Heart left ventricle (tissue), 13 donors: ENCODE data around the gene SPEF2.
"Not testable (repeated sequence)": the region's sequence is repeated elsewhere in the genome, so short reads cannot be mapped to it uniquely, and the experiment has no call there.

Experiments
- POLR2A ChIP-seq, 2 donors: fragments of 450-650 bp; IDR thresholded peaks; one replicate each; pipeline ENCODE4 v1.6.1; 2017; ENCODE audit warnings: antibody characterized with exemption in 2 of 2, mild to moderate bottlenecking in 2 of 2, moderate library complexity in 2 of 2
- TF ChIP-seq, protein P1 (sequence below), 12 donors: fragments of 200-600 bp; sonication (generic) in 4 of 12; IDR thresholded peaks; one replicate each; pipeline versions ENCODE4 v1.5.0 to v1.8.0; 2018 to 2022; ENCODE audit warnings: antibody characterized with exemption in 12 of 12, mild to moderate bottlenecking in 5 of 12
- donor health status: ischemic (EF 13 %, LVEDD 7.1; RV severe dilation, severe dysfunction).
- donor health status: DM: no; HTN: yes; CAD: no.
- donor health status: DM: no; HTN: no; CAD: no.
- donor health status: ischemic (EF 25% LVEDD 6.9; RV normal size, moderate dysfunction).
- donor health status: ischemic (EF 25% LVEDD 5.7; RV mildly dilated, moderate dysfunction).
- donor health status: ischemic (EF 35%, LVEDD 5.7; RV mildly dilated, moderate dysfunction).
- donor health status: nonischemic (EF 11% LVEDD 7.7; RV severe dilation, severe dysfunction).
- donor health status: DM: yes; HTN: yes; CAD: no.
- donor health status: PGD.
- donor health status: ischemic (EF 29% LVEDD 5.4; RV normal size, mild dysfunction).
- donor health status: nonischemic (EF 23%, LVEDD 6.1; RV moderate dilation, normal function).

DNA sequence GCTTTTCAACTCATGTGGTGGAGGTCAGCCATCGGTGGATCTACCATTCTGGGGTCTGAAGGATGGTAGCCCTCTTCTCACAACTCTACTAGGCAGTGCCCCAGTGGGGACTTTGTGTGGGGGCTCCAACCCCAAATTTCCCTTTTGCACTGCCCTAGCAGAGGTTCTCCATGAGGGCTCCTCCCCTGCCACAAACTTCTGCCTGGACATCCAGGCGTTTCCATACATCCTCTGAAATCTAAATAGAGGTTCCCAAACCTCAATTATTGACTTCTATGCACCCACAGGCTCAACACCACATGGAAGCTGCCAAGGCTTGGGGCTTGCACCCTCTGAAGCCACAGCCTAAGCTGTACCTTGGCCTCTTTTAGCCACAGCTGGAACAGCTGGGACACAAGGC, 227.8 kb downstream of the SPEF2 start:
- TF ChIP-seq, protein P1, sequence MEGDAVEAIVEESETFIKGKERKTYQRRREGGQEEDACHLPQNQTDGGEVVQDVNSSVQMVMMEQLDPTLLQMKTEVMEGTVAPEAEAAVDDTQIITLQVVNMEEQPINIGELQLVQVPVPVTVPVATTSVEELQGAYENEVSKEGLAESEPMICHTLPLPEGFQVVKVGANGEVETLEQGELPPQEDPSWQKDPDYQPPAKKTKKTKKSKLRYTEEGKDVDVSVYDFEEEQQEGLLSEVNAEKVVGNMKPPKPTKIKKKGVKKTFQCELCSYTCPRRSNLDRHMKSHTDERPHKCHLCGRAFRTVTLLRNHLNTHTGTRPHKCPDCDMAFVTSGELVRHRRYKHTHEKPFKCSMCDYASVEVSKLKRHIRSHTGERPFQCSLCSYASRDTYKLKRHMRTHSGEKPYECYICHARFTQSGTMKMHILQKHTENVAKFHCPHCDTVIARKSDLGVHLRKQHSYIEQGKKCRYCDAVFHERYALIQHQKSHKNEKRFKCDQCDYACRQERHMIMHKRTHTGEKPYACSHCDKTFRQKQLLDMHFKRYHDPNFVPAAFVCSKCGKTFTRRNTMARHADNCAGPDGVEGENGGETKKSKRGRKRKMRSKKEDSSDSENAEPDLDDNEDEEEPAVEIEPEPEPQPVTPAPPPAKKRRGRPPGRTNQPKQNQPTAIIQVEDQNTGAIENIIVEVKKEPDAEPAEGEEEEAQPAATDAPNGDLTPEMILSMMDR (IDR thresholded peaks at IDR 0.05) = not testable (repeated sequence)
- not testable (repeated sequence) for TF ChIP-seq POLR2A (IDR thresholded peaks at IDR 0.05)
